K562 (cell line): ENCODE measurements around the gene BPTF. TPM values are rescaled to one million over a fixed set of nuclear protein-coding genes. Genes with fewer than 3 reads are reported as not detected.

Experiments
- ATAC-seq: fragments of 200-7000 bp; cut with Tn5 transposase; 3 replicates; pipeline ENCODE4 v1.9.1; 2020; ENCODE audit warnings: moderate library complexity
- Bru-seq: library from RNA; stranded (reverse); fragments of 400-500 nt; gene quantifications from one replicate; lab custom pipeline; 2021; lab: Mats Ljungman, UMichigan
- BruChase-seq, 2 experiments: library from RNA; stranded (reverse); fragments of 400-500 nt; gene quantifications; one replicate each; lab custom pipeline; 2021; lab: Mats Ljungman, UMichigan
- BruUV-seq: library from RNA; stranded (reverse); fragments of 400-500 nt; replicated peaks from 2 replicates; lab custom pipeline; 2021; lab: Mats Ljungman, UMichigan
- CTCF ChIA-PET: fragments of 300-600 bp; formaldehyde crosslinking; extraction: SDS; loops from one replicate; lab custom pipeline; 2021; ENCODE audit warnings: low intra/inter-chr PET ratio; lab: Yijun Ruan, JAX
- POLR2A ChIA-PET: fragments of 300-600, 350-650 bp; sonication (Branson Sonifier 250); formaldehyde crosslinking; extraction: SDS; loops from one replicate; lab custom pipeline; 2021; ENCODE audit warnings: antibody characterized with exemption, inconsistent platforms; lab: Yijun Ruan, JAX
- DNase-seq, 4 experiments: peaks; one replicate each; pipeline versions ENCODE4 v3.0.0 to v3.0.0-alpha.2; 2011 to 2018; ENCODE audit warnings: low spot score in 3 of 4, mixed read lengths in 3 of 4; ENCODE audit errors: extremely low read depth in 1 of 4
- FAIRE-seq: peaks from 2 replicates; lab custom pipeline; 2011; peaks lifted over from hg19 to GRCh38; lab: Jason Lieb, UNC
- H2AFZ ChIP-seq: 2 replicates; pipeline ENCODE4 v1.6.0; 2011; ENCODE audit warnings: low read depth, low read length, control low read depth, inconsistent platforms
- H3K27ac ChIP-seq: fragments of 200-600 bp; 3 replicates; pipeline ENCODE4 v1.8.0; 2011; ENCODE audit warnings: low read depth, mild to moderate bottlenecking, control low read depth, inconsistent platforms, low read length, moderate library complexity, mixed read lengths; ENCODE audit errors: extremely low read depth
- H3K27me3 ChIP-seq, 2 experiments: fragments of 300-600 bp in 1 of 2; 2 replicates in 1 of 2; 3 replicates in 1 of 2; pipeline versions ENCODE4 v1.6.0 to v1.8.0; 2011; ENCODE audit warnings: inconsistent platforms in 2 of 2, low read length in 2 of 2, mild to moderate bottlenecking in 1 of 2, mixed read lengths in 1 of 2, moderate library complexity in 1 of 2; ENCODE audit not compliant: control insufficient read depth in 2 of 2, insufficient read depth in 2 of 2
- H3K36me3 ChIP-seq: fragments of 300-600 bp; 3 replicates; pipeline ENCODE4 v1.8.0; 2011; ENCODE audit warnings: mild to moderate bottlenecking, low read length, inconsistent platforms; ENCODE audit not compliant: control insufficient read depth, insufficient read depth
- H3K4me1 ChIP-seq, 2 experiments: fragments of 200-600 bp in 1 of 2; replicated peaks in 1 of 2; 2 replicates in 1 of 2; 3 replicates in 1 of 2; pipeline versions ENCODE4 v1.5.1 to v1.8.0; 2011; ENCODE audit warnings: inconsistent platforms in 2 of 2, low read length in 2 of 2, mild to moderate bottlenecking in 1 of 2, mixed read lengths in 1 of 2, moderate library complexity in 1 of 2; ENCODE audit not compliant: control insufficient read depth in 2 of 2, insufficient read depth in 2 of 2
- H3K4me2 ChIP-seq: 2 replicates; pipeline ENCODE4 v1.6.1; 2011; ENCODE audit warnings: low read length, control low read depth, inconsistent platforms, mixed read lengths; ENCODE audit not compliant: insufficient read depth
- H3K4me3 ChIP-seq: fragments of 200-600 bp; sonication (generic), shearing (Covaris generic); 2 replicates; pipeline ENCODE4 v1.5.1; 2016; ENCODE audit warnings: control low read depth, inconsistent platforms
- H3K79me2 ChIP-seq: fragments of 200-600 bp; 3 replicates; pipeline ENCODE4 v1.8.0; 2011; ENCODE audit warnings: low read length, inconsistent platforms; ENCODE audit not compliant: control insufficient read depth, insufficient read depth
- H3K9ac ChIP-seq, 2 experiments: 2 replicates each; pipeline versions ENCODE4 v1.6.0 to v1.6.1; 2011; ENCODE audit warnings: low read depth in 2 of 2, low read length in 2 of 2, control low read depth in 1 of 2, inconsistent platforms in 1 of 2, mild to moderate bottlenecking in 1 of 2, mixed read lengths in 1 of 2; ENCODE audit not compliant: insufficient read depth in 1 of 2
- H3K9me1 ChIP-seq: one replicate; pipeline ENCODE4 v1.6.0; 2011; ENCODE audit warnings: inconsistent platforms, mild to moderate bottlenecking, low read length, moderate library complexity; ENCODE audit not compliant: control insufficient read depth, insufficient read depth
- H3K9me3 ChIP-seq: replicated peaks from 2 replicates; pipeline ENCODE4 v1.5.1; 2011; ENCODE audit warnings: low read depth, low read length, inconsistent platforms; ENCODE audit not compliant: control insufficient read depth, insufficient read depth
- H4K20me1 ChIP-seq: replicated peaks from 2 replicates; pipeline ENCODE4 v1.6.1; 2011; ENCODE audit warnings: low read length, inconsistent platforms, mixed read lengths; ENCODE audit not compliant: control insufficient read depth, insufficient read depth
- ARNT ChIP-seq, 2 experiments: fragments of 450-650 bp; IDR thresholded peaks; 2 replicates each; pipeline ENCODE4 v1.6.1; 2016; ENCODE audit warnings: mild to moderate bottlenecking in 1 of 2
- CTCF ChIP-seq, 3 experiments: IDR thresholded peaks in 2 of 3; conservative IDR thresholded peaks in 1 of 3; 2 replicates each; pipeline ENCODE4 v1.5.1; 2011 to 2012; ENCODE audit warnings: low read length in 3 of 3, mild to moderate bottlenecking in 3 of 3, control low read depth in 2 of 3, improper control_type of control experiment in 1 of 3, inconsistent platforms in 1 of 3, low read depth in 1 of 3, mixed read lengths in 1 of 3, moderate library complexity in 1 of 3; ENCODE audit not compliant: insufficient read depth in 2 of 3
- LARP7 ChIP-seq: fragments of 450-650 bp; IDR thresholded peaks from 2 replicates; pipeline ENCODE4 v1.6.1; 2016
- NUFIP1 ChIP-seq: fragments of 450-650 bp; IDR thresholded peaks from 2 replicates; pipeline ENCODE4 v1.6.1; 2018; ENCODE audit not compliant: partially characterized antibody
- POU5F1 ChIP-seq: fragments of 150-350 bp; IDR thresholded peaks from 2 replicates; pipeline ENCODE4 v1.6.1; 2014; ENCODE audit warnings: borderline replicate concordance, low read length, low read depth, mild to moderate bottlenecking; ENCODE audit not compliant: partially characterized antibody
- STAT5A ChIP-seq: IDR thresholded peaks from 2 replicates; pipeline ENCODE4 v1.6.1; 2012; ENCODE audit warnings: low read length, inconsistent platforms, borderline replicate concordance
- TFAM ChIP-seq: fragments of 250-450 bp; sonication (Bioruptor Pico); conservative IDR thresholded peaks from 2 replicates; pipeline ENCODE4 v1.5.0; 2021; ENCODE audit warnings: mild to moderate bottlenecking, moderate library complexity
- ZC3H4 ChIP-seq: sonication (generic); formaldehyde crosslinking; IDR thresholded peaks from 2 replicates; pipeline ENCODE4 v1.9.0; 2021; ENCODE audit warnings: missing genetic modification reagents, borderline replicate concordance
- WGBS: fragments of 100-300 bp; shearing (Covaris generic); methylation state at CpG from one replicate; pipeline ENCODE4 v1.1.6; 2016; ENCODE audit warnings: low coverage, mixed read lengths; ENCODE audit not compliant: insufficient coverage; ENCODE audit errors: missing lambda C conversion rate; 5-methylcytosine and 5-hydroxymethylcytosine counted together
- in situ Hi-C: fragments of 300-500 bp; cut with MboI; formaldehyde crosslinking; loops from 4 replicates; pipeline ENCODE4 v1.15.0; 2018; ENCODE audit warnings: inconsistent platforms, mixed read lengths
- intact Hi-C: fragments of 100-400 bp; cut with micrococcal nuclease; formaldehyde crosslinking; loops from 2 replicates; pipeline ENCODE4 v1.14.2; 2022
- long read RNA-seq, 3 experiments: library from polyadenylated mRNA in 2 of 3; library from RNA in 1 of 3; unstranded in 2 of 3; stranded (forward) in 1 of 3; transcript quantifications; one replicate each; pipeline ENCODE4 v2.0.0, GENCODE V29; 2019 to 2022
- polyA minus RNA-seq, 3 experiments: library from RNA; depleted of rRNA, polyadenylated mRNA; stranded (reverse); fragments of >200 nt; gene quantifications; 2 replicates each; pipeline ENCODE4 v1.2.3, GENCODE V29; 2011
- polyA plus RNA-seq, 8 experiments: library from polyadenylated mRNA; depleted of rRNA in 4 of 8; stranded (reverse) in 5 of 8; unstranded in 3 of 8; fragments of >200 nt; fragmentation: Nextera tagmentation in 2 of 8; fragmentation: Illumina TruSeq in 1 of 8; extraction: Ambion mirVana in 2 of 8; extraction: Trizol in 1 of 8; gene quantifications; 2 replicates each; pipeline versions ENCODE4 v1.2.1 to v1.2.3, GENCODE V29; 2011 to 2014; ENCODE audit warnings: inconsistent platforms in 1 of 8, missing spikeins in 1 of 8
- total RNA-seq, 7 experiments: library from RNA; depleted of rRNA in 6 of 7; stranded (reverse); fragments of >200 nt in 6 of 7; fragmentation: Illumina TruSeq in 2 of 7; extraction: Trizol in 2 of 7; gene quantifications; 2 replicates each; pipeline versions ENCODE4 v1.2.1 to v1.2.3, GENCODE V29; 2011 to 2021; ENCODE audit warnings: low replicate concordance in 1 of 7
- TF ChIP-seq, protein P1 (sequence below): fragments of 150-350 bp; conservative IDR thresholded peaks from 2 replicates; pipeline ENCODE4 v1.6.1; 2014; ENCODE audit warnings: low read length

Gene BPTF
- 100 and 315 TPM in 2 replicates for total RNA-seq (2011; cell fraction: chromatin; rRNA removed; ENCODE audit: low replicate concordance)
- total RNA-seq (2011; cell fraction: nucleolus; rRNA removed) = 41.5 and 54.1 TPM in 2 replicates
- 81.4 and 104 TPM in 2 replicates for total RNA-seq (2011; cell fraction: nucleoplasm; rRNA removed)
- total RNA-seq (2014; rRNA removed) = 21.8 and 26.7 TPM in 2 replicates
- 37.8 TPM in 2 replicates for total RNA-seq (2014; rRNA removed; fragmentation: Illumina TruSeq; extraction: Trizol)
- 41.6 and 43.7 TPM in 2 replicates for total RNA-seq (2015; rRNA removed; fragmentation: Illumina TruSeq; extraction: Trizol)
- total RNA-seq (2021) = 42.1 and 52.1 TPM in 2 replicates
- 26.9 and 34.7 TPM in 2 replicates for polyA plus RNA-seq (2011; rRNA removed)
- 20.2 and 24.6 TPM in 2 replicates for polyA plus RNA-seq (2011; cell fraction: cytosol; rRNA removed)
- 46.2 and 52.3 TPM in 2 replicates for polyA plus RNA-seq (2011; cell fraction: nucleus; rRNA removed)
- polyA plus RNA-seq (2012) = 35.9 and 38.8 TPM in 2 replicates
- polyA plus RNA-seq (2014; fragmentation: Illumina TruSeq; extraction: Trizol) = 39.4 and 45.7 TPM in 2 replicates
- 10 to 100 TPM; 12.5 to 25.3 TPM for polyA plus RNA-seq (2014; fragmentation: Nextera tagmentation; extraction: Ambion mirVana)
- polyA plus RNA-seq (2014; rRNA removed) = 16.6 and 20.5 TPM in 2 replicates
- 112 and 118 TPM in 2 replicates for polyA minus RNA-seq (2011; rRNA and poly(A)+ RNA removed)
- polyA minus RNA-seq (2011; cell fraction: cytosol; rRNA and poly(A)+ RNA removed) = 36.4 and 37.0 TPM in 2 replicates
- polyA minus RNA-seq (2011; cell fraction: nucleus; rRNA and poly(A)+ RNA removed) = 30.4 and 53.4 TPM in 2 replicates
- Bru-seq, nascent RNA = percentile 73 among the genes with signal in this experiment
- BruChase-seq, experiment 1, labeled RNA remaining after a 2-hour chase = percentile 82 among the genes with signal in this experiment
- BruChase-seq, experiment 2, labeled RNA remaining after a 6-hour chase = percentile 83 among the genes with signal in this experiment
- long read RNA-seq, experiment 1, partial matches to known transcripts = 40 of 64 reads
- long read RNA-seq, experiment 1, other reads (novel, unspliced or antisense) = 24 of 64 reads
- long read RNA-seq, experiment 2, partial matches to known transcripts = 14 of 29 reads
- long read RNA-seq, experiment 2, other reads (novel, unspliced or antisense) = 14 of 29 reads
- long read RNA-seq, experiment 3, partial matches to known transcripts = 4 of 5 reads
- long read RNA-seq, experiment 3, other reads (novel, unspliced or antisense) = 1 of 5 reads

DNA sequence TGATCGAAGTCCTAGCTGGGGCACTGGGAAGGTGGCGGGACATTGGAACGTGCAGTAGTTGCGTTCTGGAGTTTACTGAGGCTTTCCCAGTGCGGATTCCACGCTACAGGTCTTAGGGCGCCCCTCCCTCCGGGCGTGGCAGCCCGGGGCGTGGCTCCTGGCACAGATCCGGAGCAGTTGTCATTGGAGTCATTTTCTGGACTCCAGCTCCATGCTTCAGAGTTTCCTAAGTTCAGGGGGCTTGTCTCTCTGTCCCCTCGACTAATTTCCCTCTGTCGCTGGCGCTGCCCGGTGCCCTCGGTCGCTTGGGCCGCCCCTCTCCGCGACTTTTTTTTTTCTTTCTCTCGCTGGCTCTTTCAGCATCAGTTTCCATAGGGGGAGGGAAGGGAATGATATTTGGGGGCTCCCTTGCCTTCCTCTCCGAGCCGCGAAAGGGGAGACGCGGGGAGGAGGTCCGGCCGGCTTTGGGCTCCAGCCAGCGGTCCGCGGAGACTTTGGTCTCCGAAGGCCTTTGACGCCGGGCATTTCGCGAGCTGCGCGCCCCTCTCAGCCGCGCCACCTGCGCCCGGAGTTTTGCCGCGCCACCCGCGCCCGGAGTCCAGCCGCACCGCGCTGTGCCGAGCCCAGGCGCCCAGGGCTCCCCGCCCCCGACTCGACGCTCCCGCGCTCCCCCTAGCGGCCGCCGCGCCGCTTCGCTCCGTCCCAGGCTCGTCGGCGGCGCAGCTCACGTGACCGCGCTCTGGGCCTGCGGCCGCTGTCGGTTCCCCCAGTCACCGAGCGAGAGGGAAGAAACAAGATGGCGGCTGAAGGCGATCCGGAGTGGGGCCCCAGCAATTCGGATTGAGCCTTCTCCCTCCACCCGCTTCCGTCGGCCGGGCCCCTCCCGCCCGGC, at the start of gene BPTF:
Gene BPTF, plus strand, starts transcription at position 769 of the 892 bp plus-strand sequence. CDS start 222 bp downstream, outside the sequence.
- ATAC-seq (peak; percentile 93), FAIRE-seq (peak; percentile 71)
- BruUV-seq = TSS peak; percentile 77
- TF ChIP-seq NUFIP1 (no peak), POU5F1 (no peak), ZC3H4 (peak; percentile 43; the same call in 1 of the 2 replicates), CTCF (IDR thresholded peaks at IDR 0.05 in 2 of 3, conservative IDR thresholded peaks at IDR 0.05 in 1 of 3; ENCODE audit: insufficient read depth in 2 of 3, low read depth in 1 of 3, low read length in 3 of 3) (peak; percentile 88 to 94 (median 93)), STAT5A (no peak), LARP7 (no peak), ARNT (IDR thresholded peaks at IDR 0.05) (no peak), TFAM (CRISPR knock-in tag) (no peak)
- TF ChIP-seq, protein P1, sequence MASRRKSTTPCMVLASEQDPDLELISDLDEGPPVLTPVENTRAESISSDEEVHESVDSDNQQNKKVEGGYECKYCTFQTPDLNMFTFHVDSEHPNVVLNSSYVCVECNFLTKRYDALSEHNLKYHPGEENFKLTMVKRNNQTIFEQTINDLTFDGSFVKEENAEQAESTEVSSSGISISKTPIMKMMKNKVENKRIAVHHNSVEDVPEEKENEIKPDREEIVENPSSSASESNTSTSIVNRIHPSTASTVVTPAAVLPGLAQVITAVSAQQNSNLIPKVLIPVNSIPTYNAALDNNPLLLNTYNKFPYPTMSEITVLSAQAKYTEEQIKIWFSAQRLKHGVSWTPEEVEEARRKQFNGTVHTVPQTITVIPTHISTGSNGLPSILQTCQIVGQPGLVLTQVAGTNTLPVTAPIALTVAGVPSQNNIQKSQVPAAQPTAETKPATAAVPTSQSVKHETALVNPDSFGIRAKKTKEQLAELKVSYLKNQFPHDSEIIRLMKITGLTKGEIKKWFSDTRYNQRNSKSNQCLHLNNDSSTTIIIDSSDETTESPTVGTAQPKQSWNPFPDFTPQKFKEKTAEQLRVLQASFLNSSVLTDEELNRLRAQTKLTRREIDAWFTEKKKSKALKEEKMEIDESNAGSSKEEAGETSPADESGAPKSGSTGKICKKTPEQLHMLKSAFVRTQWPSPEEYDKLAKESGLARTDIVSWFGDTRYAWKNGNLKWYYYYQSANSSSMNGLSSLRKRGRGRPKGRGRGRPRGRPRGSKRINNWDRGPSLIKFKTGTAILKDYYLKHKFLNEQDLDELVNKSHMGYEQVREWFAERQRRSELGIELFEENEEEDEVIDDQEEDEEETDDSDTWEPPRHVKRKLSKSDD = peak; percentile 78

More for the DNA sequence above, at the start of gene BPTF:
- H3K36me3 ChIP-seq = peaks cover 3% of the 10 kb centered on the region; the same call in 1 of the 3 replicates
- 2% methylated on average over 25 of the region's 88 CpGs for WGBS
- H4K20me1 ChIP-seq = 0 out of 2 replicates have a peak, but pooled peaks cover 2% of the 10 kb centered on the region
- H3K4me2 ChIP-seq = peak within 1 kb of the TSS; percentile 95
- peaks cover 7 to 17% of the 10 kb centered on the region in 2 experiments; a peak in 4 of 5 replicates for H3K4me1 ChIP-seq
- H3K27ac ChIP-seq = peak within 1 kb of the TSS; percentile 88
- H3K79me2 ChIP-seq = peaks cover 41% of the 10 kb centered on the region
- DNase-seq = peak; percentile 82 to 95 (median 86)
- peak within 1 kb of the TSS; percentile 89 for H2AFZ ChIP-seq
- in situ Hi-C loops (no loop called here), intact Hi-C loops (loop anchor here (1.0 to 2.0 kb wide), 3 partner anchors 25 to 108 kb away; partner anchors contain the start of gene NOL11)
- no peaks in the 10 kb centered on the region for H3K9me3 ChIP-seq
- H3K9ac ChIP-seq = peak within 1 kb of the TSS; percentile 82 to 92
- no peaks in the 10 kb centered on the region for H3K9me1 ChIP-seq
- H3K4me3 ChIP-seq = peak within 1 kb of the TSS; percentile 88
- POLR2A ChIA-PET = interaction anchor here (0.6 to 1.5 kb wide), 10 partner anchors 10 to 625 kb away, joined by 3 to 8 read pairs (median 3); no protein-coding TSS in a partner anchor
- H3K27me3 ChIP-seq = no peaks in the 10 kb centered on the region
- CTCF ChIA-PET = interaction anchor here (0.6 to 1.6 kb wide), 5 partner anchors 68 to 108 kb away, joined by 3 to 9 read pairs (median 7); partner anchors contain the start of gene NOL11
